ENCODE data around the gene PFN3.
A peak's percentile ranks its signal among the peaks of the same experiment; 100 is the strongest.

Gene PFN3

GRCh38 chr5:177439518-177440053 lies 39.1 kb upstream of the PFN3 start:
- DNase-seq (ENCODE audit: extremely low spot score, insufficient read length, low read depth) (no peak), FAIRE-seq (no peak)

DNA sequence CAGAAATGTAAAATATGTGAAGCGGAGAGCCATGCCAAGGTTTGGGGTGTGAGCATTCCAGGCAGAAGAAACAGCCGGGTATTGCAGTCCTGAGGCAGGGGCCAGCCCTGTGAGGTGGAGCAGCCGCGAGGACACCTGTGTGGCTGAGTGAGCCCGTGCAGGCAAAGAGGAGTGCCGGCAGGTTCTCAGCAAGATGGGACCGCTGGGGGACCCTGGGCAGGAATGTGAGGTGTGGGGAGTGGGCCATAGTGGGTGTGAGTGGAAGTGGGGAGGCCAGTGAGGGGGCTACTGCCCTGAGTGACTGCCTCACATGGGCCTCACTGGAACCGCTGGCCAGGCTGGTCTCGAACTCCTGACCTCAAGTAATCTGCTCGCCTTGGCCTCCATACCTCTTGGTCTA lies 38.0 kb upstream of the PFN3 start:
- DNase-seq (ENCODE audit: extremely low spot score, insufficient read length, low read depth): no peak
- FAIRE-seq: no peak

- DNase-seq (ENCODE audit: extremely low spot score, insufficient read length, low read depth) (no peak), FAIRE-seq (no peak)
Measured at GRCh38 chr5:177437623-177438022, 37.2 kb upstream of the PFN3 start.

DNA sequence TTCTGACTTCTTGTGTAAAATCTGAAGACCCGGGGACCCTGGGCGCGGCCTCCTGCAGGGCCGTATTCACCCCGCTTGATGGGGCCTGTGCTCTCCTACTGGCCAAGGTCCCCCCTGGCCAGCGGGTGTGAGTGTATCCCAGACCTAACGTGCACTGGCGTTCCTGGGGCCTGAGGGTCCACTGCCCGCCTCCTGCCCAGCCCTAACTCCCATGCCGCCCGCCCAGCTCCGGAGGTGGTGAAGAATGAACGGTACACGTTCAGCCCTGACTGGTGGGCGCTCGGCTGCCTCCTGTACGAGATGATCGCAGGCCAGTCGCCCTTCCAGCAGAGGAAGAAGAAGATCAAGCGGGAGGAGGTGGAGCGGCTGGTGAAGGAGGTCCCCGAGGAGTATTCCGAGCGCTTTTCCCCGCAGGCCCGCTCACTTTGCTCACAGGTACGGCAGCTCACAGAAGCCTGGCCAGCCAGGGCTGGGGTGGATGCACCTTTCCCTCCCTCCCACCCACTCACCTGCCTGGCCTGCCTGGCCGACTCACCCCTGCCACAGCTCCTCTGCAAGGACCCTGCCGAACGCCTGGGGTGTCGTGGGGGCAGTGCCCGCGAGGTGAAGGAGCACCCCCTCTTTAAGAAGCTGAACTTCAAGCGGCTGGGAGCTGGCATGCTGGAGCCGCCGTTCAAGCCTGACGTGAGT lies 35.5 kb upstream of the PFN3 start:
- FAIRE-seq (no peak), DNase-seq (ENCODE audit: extremely low spot score, insufficient read length, low read depth) (no peak)

GRCh38 chr5:177434942-177435738 lies 34.7 kb upstream of the PFN3 start:
- DNase-seq (ENCODE audit: extremely low spot score, insufficient read length, low read depth): no peak
- no peak for FAIRE-seq

DNA sequence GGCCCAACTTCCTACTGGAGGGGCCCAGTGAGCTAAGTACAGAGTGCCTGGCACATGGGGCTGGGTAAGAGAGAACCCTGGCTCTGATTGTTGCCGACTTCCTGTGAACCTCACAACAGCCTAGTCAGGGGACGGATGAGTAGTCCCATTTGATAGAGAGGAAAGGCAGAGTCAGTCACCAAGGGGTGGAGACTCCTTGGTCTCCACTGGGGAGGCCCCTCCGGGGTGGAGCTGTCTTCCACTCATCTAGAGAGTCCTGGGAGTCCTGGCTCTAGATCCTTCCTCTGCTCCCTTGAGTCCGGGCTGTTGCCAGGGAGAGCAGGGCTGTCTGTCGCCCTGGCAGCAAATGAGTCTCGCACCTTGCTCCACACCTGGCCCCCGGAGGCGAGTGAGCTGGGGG lies 34.0 kb upstream of the PFN3 start:
- FAIRE-seq (no peak), DNase-seq (ENCODE audit: extremely low spot score, insufficient read length, low read depth) (no peak)

GRCh38 chr5:177433658-177434217 lies 33.3 kb upstream of the PFN3 start:
- FAIRE-seq (no peak), DNase-seq (ENCODE audit: extremely low spot score, insufficient read length, low read depth) (no peak)

GRCh38 chr5:177432839-177433657 lies 32.6 kb upstream of the PFN3 start:
- no peak for DNase-seq (ENCODE audit: extremely low spot score, insufficient read length, low read depth)
- no peak for FAIRE-seq

DNA sequence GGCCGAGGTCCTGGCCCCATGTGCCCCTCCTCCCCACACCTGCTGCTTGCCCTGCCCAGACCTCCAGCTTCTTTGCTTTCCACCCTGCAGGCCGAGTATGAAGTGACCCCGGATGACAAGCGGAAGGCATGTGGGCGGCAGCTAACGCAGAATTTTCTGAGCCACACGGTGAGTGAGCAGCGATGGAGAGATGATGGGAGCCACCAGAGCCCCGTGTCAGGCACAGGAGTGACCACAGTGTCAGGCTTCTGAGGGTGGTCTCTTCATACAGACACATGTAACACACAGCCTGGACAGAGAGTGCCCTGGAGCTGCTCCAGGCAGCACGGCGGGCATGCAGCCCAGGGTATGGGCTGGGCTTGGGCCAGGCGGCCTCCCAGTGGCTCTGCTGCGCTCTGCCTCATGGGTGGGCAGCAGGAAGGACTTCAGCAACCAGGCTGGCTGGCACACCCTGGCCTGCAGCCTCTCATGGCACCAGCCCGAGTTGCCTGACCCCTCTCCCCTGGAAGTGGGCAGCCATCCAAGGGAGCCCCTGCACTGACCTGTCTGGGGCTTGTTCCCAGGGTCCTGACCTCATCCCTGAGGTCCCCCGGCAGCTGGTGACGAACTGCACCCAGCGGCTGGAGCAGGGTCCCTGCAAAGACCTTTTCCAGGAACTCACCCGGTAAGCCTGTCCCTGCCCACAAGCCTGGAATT lies 31.8 kb upstream of the PFN3 start:
- DNase-seq (ENCODE audit: extremely low spot score, insufficient read length, low read depth) (no peak), FAIRE-seq (no peak)

- DNase-seq (ENCODE audit: extremely low spot score, insufficient read length, low read depth) (peak; percentile 50), FAIRE-seq (peak; percentile 98)
Measured at GRCh38 chr5:177431317-177432142, 31.1 kb upstream of the PFN3 start.

- DNase-seq (ENCODE audit: extremely low spot score, insufficient read length, low read depth) (no peak), FAIRE-seq (no peak)
Measured at GRCh38 chr5:177430972-177431316, 30.5 kb upstream of the PFN3 start.

DNA sequence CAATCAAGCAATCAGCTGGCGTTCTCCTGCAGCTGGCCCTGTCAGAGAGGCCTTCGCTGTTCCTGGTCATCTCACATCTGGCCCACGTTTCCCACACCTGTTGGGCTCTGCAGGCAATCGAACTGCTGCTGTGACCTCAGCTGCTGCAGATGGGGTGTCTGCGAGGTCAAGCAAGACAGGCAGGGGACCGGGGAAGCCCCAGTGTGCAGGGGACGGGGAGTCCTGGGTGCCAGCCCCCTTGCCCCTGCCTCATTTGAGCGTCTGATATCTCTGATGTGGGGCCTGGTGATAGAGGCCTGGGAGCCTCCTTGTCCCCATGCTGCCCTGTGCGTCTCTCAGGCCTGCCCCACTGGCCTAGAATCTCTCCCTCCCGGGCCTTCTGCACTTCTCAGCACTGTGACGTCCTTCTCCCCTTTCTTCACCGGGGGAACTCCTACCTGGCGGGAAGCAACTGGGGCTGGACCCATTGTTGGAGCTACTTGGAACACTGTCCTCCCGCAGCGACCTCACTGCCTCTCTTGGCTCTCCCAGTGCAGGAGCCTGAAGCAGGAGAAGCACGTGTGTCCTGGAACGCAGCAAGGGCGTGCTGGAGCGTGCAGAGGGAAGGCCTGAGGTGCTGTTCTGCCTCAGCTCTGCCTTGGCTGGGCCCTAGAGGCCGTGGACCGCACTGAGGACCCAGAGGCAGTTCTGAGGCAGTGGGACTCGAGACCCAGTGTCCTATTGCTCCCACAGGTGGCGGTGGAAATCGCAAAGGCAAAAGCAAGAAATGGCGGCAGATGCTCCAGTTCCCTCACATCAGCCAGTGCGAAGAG lies 29.9 kb upstream of the PFN3 start:
- DNase-seq (ENCODE audit: extremely low spot score, insufficient read length, low read depth) (no peak), FAIRE-seq (peak; percentile 65)

DNA sequence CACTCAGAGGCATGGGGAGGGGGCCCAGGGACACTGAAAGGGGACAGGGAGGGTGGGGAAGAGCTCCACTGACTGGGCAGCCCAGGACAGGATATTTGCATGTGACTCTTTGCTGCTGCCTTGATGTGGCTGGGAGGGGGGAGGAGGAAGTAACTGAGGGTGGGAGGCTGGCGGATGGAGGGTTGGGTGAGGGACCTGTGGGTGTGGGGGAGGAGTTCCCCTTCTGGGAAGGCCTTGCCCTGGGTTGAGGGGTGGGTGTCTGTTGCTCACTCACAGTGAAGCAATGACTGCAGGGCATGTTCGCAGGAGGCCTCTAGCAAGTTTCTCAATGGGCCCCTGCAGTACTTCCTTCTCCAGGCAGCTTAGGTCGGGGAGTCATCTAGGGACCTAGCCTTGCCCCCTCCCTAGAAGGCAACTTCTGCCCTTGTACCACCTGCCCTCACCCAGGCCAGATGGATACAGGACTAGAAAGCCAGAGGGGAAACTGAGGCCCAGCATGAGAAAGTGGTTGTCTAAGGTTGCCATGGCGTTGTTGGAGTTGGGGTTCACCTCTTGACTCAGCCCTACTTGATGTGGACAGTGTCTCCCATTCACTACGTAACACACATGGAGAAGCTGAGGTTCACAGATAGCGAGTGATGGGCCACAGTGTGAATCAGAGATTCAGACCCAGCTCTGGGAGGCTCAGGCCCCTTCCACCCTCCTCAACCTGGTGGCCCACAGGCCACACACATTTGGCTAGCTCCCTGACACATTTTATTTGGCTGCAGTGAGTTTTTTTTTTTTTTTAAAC lies 29.0 kb upstream of the PFN3 start:
- no peak for DNase-seq (ENCODE audit: extremely low spot score, insufficient read length, low read depth)
- peak; percentile 94 for FAIRE-seq

DNA sequence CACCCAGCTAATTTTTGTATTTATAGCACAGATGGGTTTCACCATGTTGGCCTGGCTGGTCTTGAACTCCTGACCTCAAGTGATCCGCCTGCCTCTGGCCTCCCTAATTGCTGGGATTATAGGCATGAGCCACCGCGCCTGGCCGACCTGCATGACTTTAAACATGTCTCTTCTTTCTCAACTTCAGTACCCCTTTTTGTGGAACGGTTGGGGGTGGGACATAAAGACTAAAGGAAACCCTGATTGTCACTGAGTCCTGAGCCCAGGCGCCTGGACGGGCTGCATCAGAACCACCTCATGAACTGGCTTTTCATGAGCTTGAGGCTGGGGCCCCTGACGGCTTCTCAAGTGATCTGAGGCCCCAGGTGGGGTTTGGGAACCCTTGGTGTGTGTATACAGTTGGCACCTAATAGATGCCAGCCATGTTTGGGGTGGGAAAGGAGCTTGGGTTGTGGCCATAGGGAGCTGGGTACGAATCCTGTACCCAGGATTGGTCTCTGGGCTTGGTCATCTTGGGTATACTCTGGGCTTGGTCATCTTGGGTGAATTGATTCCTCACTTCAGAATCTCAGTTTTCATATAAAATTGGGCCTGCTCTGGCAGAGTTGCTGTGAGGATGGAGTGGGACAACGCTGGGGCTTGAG lies 28.2 kb upstream of the PFN3 start:
- FAIRE-seq (no peak), DNase-seq (ENCODE audit: extremely low spot score, insufficient read length, low read depth) (no peak)

GRCh38 chr5:177427919-177428573 lies 27.6 kb upstream of the PFN3 start:
- FAIRE-seq (peak; percentile 12), DNase-seq (ENCODE audit: extremely low spot score, insufficient read length, low read depth) (no peak)

GRCh38 chr5:177427211-177427822 lies 26.9 kb upstream of the PFN3 start:
- DNase-seq (ENCODE audit: extremely low spot score, insufficient read length, low read depth): no peak
- peak; percentile 9 for FAIRE-seq
